ENCODE measurements around the gene AGA.

GRCh38 chr4:177381762-177382310 lies 60.4 kb downstream of the AGA start:
- no peak for TF ChIP-seq CTCF (conservative IDR thresholded peaks at IDR 0.05)
- TF ChIP-seq ZFX (IDR thresholded peaks at IDR 0.05), result no peak
